Lung (tissue), 12 donors: ENCODE measurements around the gene TRAK2. TPM values are rescaled to one million over a fixed set of nuclear protein-coding genes. Genes with fewer than 3 reads are reported as not detected.

Experiments used
- ATAC-seq: fragments of 200-7000 bp; cut with Tn5 transposase; one replicate; pipeline ENCODE4 v1.9.1; 2020; ENCODE audit warnings: moderate number of reproducible peaks; ENCODE audit not compliant: insufficient read depth, low FRiP score
- DNase-seq, 3 donors: peaks; one replicate each; pipeline ENCODE4 v3.0.0-alpha.2; 2013 to 2017
- H3K27ac ChIP-seq, 2 donors: one replicate each; pipeline ENCODE4 v1.5.1; 2013; ENCODE audit warnings: mild to moderate bottlenecking in 2 of 2, moderate library complexity in 2 of 2, control low read depth in 1 of 2, inconsistent platforms in 1 of 2, low read depth in 1 of 2, low read length in 1 of 2
- H3K27me3 ChIP-seq, 3 donors: one replicate each; pipeline ENCODE4 v1.5.1; 2013; ENCODE audit warnings: low read length in 2 of 3; ENCODE audit not compliant: control insufficient read depth in 3 of 3, insufficient read depth in 3 of 3
- H3K36me3 ChIP-seq, 4 donors: one replicate each; pipeline ENCODE4 v1.5.1; 2013; ENCODE audit warnings: low read length in 4 of 4, mild to moderate bottlenecking in 1 of 4, moderate library complexity in 1 of 4; ENCODE audit not compliant: control insufficient read depth in 4 of 4, insufficient read depth in 4 of 4
- H3K4me1 ChIP-seq, 5 donors: one replicate each; pipeline ENCODE4 v1.5.1; 2013; ENCODE audit warnings: low read length in 5 of 5, mild to moderate bottlenecking in 2 of 5, moderate library complexity in 1 of 5; ENCODE audit not compliant: control insufficient read depth in 5 of 5, insufficient read depth in 5 of 5
- H3K4me3 ChIP-seq: one replicate; pipeline ENCODE4 v1.5.1; 2013; ENCODE audit warnings: mild to moderate bottlenecking, control low read depth, moderate library complexity
- H3K9ac ChIP-seq, 2 donors: one replicate each; pipeline ENCODE4 v1.5.1; 2013; ENCODE audit warnings: low read length in 2 of 2, control low read depth in 1 of 2; ENCODE audit not compliant: insufficient read depth in 1 of 2
- H3K9me3 ChIP-seq, 4 donors: one replicate each; pipeline ENCODE4 v1.5.1; 2013; ENCODE audit warnings: low read length in 3 of 4, mild to moderate bottlenecking in 1 of 4, moderate library complexity in 1 of 4; ENCODE audit not compliant: control insufficient read depth in 4 of 4, insufficient read depth in 3 of 4
- whole genome bisulfite sequencing, 2 donors: extraction: QIAGEN DNeasy Blood & Tissue Kit; methylation state at CpG; one replicate each; pipeline ENCODE4 v1.1.7; 2013; 5-methylcytosine and 5-hydroxymethylcytosine counted together
- polyA plus RNA-seq, 2 donors: library from polyadenylated mRNA; stranded (reverse); fragments of 200-250 nt; gene quantifications; one replicate each; pipeline ENCODE4 v1.2.1, GENCODE V29; 2013
- total RNA-seq, 2 donors: library from RNA; depleted of rRNA in 1 of 2; stranded (reverse); fragments of >200 nt in 1 of 2; gene quantifications; one replicate each; pipeline ENCODE4 v1.2.1, GENCODE V29; 2014 to 2021
- TF ChIP-seq, protein P1 (sequence below): IDR thresholded peaks from 2 replicates; pipeline ENCODE4 v1.5.1; 2012; ENCODE audit warnings: mild to moderate bottlenecking; ENCODE audit errors: control extremely low read depth, extremely low read depth
- donor health status: control.
- donor health status: control.
- donor health status: Bipolar disorder and iron deficiency.
- donor health status: healthy.
- donor health status: DM: yes; HTN: yes; CAD: no.

The TRAK2 gene
- total and polyA plus RNA-seq, 4 donors, result 13.1 to 62.7 (median 29.2) TPM

DNA sequence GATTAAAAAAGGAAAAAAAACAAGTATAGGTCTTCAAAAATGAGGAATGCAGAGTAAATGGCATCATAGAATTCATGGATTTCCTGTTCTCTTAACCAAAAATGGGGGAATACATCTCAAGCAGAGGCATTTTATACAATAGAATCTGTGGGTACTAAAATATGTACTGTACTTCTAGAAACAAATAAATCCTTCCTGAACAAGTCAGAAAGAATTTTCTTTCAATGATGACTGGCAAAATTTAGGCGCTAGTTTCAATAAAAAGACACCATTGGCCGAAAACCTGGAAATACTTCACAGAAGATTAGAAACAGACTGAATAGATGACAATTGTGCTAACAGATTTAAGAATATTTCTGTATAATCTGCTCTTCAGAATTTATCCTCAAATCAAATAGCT is 15.1 kb downstream of the TRAK2 start:
- Histone ChIP-seq H3K9me3 (no peaks in the 10 kb centered on the region), H3K4me3 (no peak overlapping the region), H3K4me1 (peaks cover 5 to 30% (median 20%) of the 10 kb centered on the region in 5 donors), H3K9ac (no peak overlapping the region), H3K27me3 (no peaks in the 10 kb centered on the region), H3K36me3 (peaks cover 0 to 2% (median 0%) of the 10 kb centered on the region in 4 donors), H3K27ac (no peak overlapping the region)
- TF ChIP-seq, protein P1, sequence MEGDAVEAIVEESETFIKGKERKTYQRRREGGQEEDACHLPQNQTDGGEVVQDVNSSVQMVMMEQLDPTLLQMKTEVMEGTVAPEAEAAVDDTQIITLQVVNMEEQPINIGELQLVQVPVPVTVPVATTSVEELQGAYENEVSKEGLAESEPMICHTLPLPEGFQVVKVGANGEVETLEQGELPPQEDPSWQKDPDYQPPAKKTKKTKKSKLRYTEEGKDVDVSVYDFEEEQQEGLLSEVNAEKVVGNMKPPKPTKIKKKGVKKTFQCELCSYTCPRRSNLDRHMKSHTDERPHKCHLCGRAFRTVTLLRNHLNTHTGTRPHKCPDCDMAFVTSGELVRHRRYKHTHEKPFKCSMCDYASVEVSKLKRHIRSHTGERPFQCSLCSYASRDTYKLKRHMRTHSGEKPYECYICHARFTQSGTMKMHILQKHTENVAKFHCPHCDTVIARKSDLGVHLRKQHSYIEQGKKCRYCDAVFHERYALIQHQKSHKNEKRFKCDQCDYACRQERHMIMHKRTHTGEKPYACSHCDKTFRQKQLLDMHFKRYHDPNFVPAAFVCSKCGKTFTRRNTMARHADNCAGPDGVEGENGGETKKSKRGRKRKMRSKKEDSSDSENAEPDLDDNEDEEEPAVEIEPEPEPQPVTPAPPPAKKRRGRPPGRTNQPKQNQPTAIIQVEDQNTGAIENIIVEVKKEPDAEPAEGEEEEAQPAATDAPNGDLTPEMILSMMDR, result no peak
- ATAC-seq (no peak), DNase-seq (no peak)
- 99 to 100% methylated on average over 2 of the region's 2 CpGs for WGBS, 2 donors

DNA sequence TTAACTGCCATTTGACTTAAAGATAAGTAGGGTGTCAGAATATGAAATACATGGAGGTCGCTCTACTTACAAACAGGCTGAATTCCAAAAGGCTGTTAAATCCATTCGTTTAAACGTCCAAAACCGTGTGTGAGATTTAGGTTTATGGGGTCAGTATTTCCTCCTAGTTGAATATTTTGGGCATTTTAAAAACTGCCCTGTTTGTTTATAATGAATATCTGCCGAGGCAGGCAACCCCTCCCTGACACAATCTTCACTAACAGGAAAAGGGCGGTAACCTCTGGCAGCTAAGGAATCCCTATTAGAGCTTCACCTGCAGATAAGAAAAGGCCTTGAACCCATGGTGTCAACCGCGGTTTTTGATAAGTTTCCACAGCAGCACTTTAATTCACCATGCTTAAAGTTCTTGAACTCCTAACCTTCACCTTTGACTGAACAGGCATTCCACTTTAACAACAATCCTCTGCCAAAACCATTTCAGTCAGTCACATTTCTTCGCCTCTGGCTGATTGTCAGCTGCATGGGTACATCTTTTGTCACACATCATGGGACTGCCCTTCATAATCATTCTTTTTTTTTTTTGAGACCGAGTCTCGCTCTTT is 17.8 kb downstream of the TRAK2 start:
- ATAC-seq, result peak; percentile 41

DNA sequence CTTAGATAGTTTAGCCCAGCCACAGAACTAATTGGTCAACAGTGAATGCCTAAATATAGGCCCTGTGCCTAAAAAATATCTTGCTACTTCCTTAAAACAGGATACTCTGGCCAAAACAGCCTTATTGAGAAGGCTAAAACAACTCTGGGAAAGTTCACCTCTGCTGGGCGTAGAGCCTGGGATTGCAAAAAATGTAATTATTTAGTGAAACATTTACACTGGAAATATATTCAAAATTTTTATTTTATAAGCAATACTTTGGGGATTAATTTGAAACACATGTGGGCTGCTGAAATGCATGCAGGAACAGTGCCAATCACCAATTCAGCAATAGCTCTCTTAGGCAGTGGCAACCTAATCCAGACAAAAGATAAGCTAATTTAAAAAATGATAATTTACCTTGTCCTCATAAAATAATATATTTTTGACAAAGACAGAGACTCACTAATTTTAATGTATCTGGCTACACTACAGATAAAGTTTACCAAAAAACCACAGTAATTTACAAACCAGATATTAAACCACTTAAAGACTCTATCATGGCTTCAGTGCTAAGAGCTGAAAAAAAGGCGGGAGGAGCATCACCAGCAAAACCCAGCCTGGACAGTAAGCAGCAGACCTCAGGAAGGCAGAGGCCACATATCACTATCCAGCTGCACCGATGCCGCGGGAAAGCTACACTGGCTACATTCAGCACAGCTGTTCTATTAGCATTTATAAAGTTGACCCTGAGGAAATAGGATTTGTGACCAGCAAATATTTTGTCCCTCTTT is 18.5 kb downstream of the TRAK2 start:
- ATAC-seq, result no peak
- H3K9me3 ChIP-seq, result no peaks in the 10 kb centered on the region
- WGBS, 2 donors, result 51 to 69% methylated on average over 5 of the region's 5 CpGs

More for the DNA sequence above, 17.8 kb downstream of the TRAK2 start:
- H3K9me3 ChIP-seq, result no peaks in the 10 kb centered on the region
- no peak overlapping the region for H3K9ac ChIP-seq
- peaks cover 5 to 27% (median 24%) of the 10 kb centered on the region in 5 donors for H3K4me1 ChIP-seq
- H3K4me3 ChIP-seq, result no peak overlapping the region
- H3K27ac ChIP-seq, result peak overlapping the region; percentile 53 to 85
- 35 to 63% methylated on average over 11 of the region's 11 CpGs for WGBS, 2 donors
- no peak for DNase-seq
- H3K36me3 ChIP-seq, result peaks cover 0 to 4% (median under 1%) of the 10 kb centered on the region in 4 donors
- H3K27me3 ChIP-seq, result no peaks in the 10 kb centered on the region
- TF ChIP-seq, protein P1, result no peak

More for the DNA sequence above, 18.5 kb downstream of the TRAK2 start:
- TF ChIP-seq, protein P1, result no peak
- Histone ChIP-seq H3K36me3 (peaks cover 0 to 4% (median under 1%) of the 10 kb centered on the region in 4 donors), H3K27ac (peak overlapping the region; percentile 72 to 85), H3K27me3 (no peaks in the 10 kb centered on the region), H3K4me1 (peaks cover 5 to 26% (median 22%) of the 10 kb centered on the region in 5 donors), H3K4me3 (no peak overlapping the region), H3K9ac (peak overlapping the region in 1 of 2 donors; percentile 17)
- peak; percentile 47 to 62 (median 57) for DNase-seq
